ENCODE results near the gene MRM2. TPM values are rescaled to one million over a fixed set of nuclear protein-coding genes. Genes with fewer than 3 reads are reported as not detected.

The MRM2 gene
- total RNA-seq: 16.7 TPM

DNA sequence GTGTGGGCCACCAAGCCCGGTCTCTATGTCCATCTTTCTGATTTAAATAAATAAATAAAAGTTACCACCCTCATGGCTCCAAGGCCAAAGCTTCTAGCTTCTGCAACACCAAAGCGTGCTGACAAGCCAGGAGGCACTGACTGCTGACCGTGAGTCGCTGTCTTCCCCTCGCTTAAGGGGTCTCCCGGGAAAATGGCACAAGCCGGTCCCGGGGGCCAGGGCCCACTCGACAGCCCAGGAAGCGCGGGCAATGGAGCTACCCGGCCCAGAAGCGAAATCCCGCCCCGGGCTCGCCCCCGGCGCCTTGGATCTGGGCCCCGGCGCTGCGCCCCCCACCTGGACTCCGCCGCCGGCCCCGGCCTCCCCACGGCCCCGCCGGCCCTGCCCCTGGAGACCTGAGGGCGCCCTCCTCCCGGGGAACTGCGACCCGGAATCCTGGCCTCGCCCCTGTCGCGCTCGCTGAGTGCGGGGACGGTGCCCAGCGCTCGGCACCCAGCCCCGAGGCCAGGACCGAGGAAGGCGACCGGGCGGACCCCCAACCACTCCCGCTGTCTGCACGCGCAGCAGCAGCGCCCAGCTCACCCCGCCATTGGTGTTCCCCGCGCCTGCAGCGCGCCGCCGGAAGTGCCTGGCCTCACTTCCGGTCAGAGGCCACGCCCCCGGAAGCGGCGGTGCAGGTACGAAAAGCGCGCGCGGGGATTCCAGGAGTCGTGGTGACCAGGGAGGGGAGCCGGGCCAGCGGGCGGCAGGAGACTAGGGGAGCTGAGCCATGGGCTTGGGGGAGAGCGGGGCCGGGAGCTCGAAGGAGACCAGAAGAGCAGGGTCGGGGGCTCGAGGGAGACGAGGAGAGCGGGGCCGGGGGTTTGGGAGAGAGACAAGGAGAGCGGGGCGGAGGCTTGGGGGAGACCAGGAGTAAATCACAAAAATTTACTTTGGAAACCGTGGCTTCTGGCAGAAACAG is at the start of gene MRM2, which contains the start of gene NUDT1:
Gene MRM2 (minus strand): TSS at position 626 of the 961 bp plus-strand sequence. CDS start 36 bp downstream, at position 590.
Gene NUDT1 (plus strand): TSS at position 647 of the 961 bp plus-strand sequence. CDS start 2,349 bp downstream, outside the sequence.
- peak within 1 kb of the TSS; percentile 7 for H3K27ac ChIP-seq (ENCODE audit: low read depth, low read length)
- H3K9me3 ChIP-seq (ENCODE audit: control insufficient read depth in 3 of 3, low read length in 3 of 3): no peaks in the 10 kb centered on the region
- H3K27me3 ChIP-seq (ENCODE audit: control insufficient read depth in 3 of 3, insufficient read depth in 3 of 3, low read length in 3 of 3): no peaks in the 10 kb centered on the region
- H3K4me1 ChIP-seq (ENCODE audit: control insufficient read depth in 3 of 3, insufficient read depth in 3 of 3, low read length in 3 of 3): peaks cover 7 to 17% (median 15%) of the 10 kb centered on the region in 3 donors
- H3K9ac ChIP-seq (ENCODE audit: low read depth in 1 of 3, low read length in 3 of 3): peak within 1 kb of the TSS; percentile 79 to 91 (median 86)
- H3K4me3 ChIP-seq (ENCODE audit: low read length in 3 of 3): peak within 1 kb of the TSS; percentile 79 to 91 (median 86)
- H3K36me3 ChIP-seq (ENCODE audit: control insufficient read depth in 3 of 3, insufficient read depth in 3 of 3, low read length in 3 of 3): peaks cover 21 to 23% (median 22%) of the 10 kb centered on the region in 3 donors

DNA sequence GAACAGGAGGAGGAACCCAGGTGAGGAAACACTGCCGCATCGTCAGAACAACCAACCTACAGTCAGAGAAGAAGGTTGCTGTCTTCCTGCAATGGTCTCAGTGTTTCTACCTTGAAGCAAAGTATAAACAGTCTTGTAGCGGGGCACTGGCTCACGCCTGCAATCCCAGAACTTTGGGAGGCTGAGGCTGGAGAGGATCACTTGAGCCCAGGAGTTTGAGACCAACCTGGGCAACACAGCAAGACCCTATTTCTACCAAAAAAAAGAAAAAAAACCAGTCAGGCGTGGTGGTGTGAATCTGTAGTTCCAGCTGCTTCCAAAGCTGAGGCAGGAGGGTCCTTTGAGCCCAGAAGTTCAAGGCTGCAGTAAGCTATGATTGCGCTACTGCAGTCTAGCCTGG is 48.9 kb upstream of the MRM2 start:
- H3K27ac ChIP-seq (ENCODE audit: low read depth, low read length): no peak overlapping the region
- H3K4me1 ChIP-seq (ENCODE audit: control insufficient read depth in 3 of 3, insufficient read depth in 3 of 3, low read length in 3 of 3): no peaks in the 10 kb centered on the region
- H3K9me3 ChIP-seq (ENCODE audit: control insufficient read depth in 3 of 3, low read length in 3 of 3): no peaks in the 10 kb centered on the region
- H3K27me3 ChIP-seq (ENCODE audit: control insufficient read depth in 3 of 3, insufficient read depth in 3 of 3, low read length in 3 of 3): no peaks in the 10 kb centered on the region
- H3K9ac ChIP-seq (ENCODE audit: low read depth in 1 of 3, low read length in 3 of 3): no peak overlapping the region
- H3K36me3 ChIP-seq (ENCODE audit: control insufficient read depth in 3 of 3, insufficient read depth in 3 of 3, low read length in 3 of 3): no peaks in the 10 kb centered on the region
- no peak overlapping the region for H3K4me3 ChIP-seq (ENCODE audit: low read length in 3 of 3)

DNA sequence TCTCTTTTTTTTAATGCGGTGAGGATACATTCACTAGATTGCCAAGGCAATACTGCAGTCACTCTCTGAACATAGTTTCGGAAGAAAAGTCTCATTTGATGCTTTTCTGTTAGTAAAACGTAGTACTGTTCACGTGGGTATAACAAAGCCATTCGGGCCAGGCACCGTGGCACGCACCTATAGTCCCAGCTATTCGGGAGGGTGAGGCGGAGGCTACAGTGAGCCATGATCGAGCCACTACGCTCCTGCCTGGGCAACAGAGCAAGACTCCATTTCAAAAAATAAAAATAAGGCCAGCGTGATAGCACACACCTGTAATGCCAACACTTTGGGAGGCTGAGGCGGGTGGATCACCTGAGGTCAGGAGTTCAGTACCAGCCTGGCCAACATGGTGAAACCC is 47.6 kb upstream of the MRM2 start:
- H3K27me3 ChIP-seq (ENCODE audit: control insufficient read depth in 3 of 3, insufficient read depth in 3 of 3, low read length in 3 of 3): no peaks in the 10 kb centered on the region
- H3K4me3 ChIP-seq (ENCODE audit: low read length in 3 of 3): no peak overlapping the region
- no peaks in the 10 kb centered on the region for H3K4me1 ChIP-seq (ENCODE audit: control insufficient read depth in 3 of 3, insufficient read depth in 3 of 3, low read length in 3 of 3)
- no peak overlapping the region for H3K9ac ChIP-seq (ENCODE audit: low read depth in 1 of 3, low read length in 3 of 3)
- H3K36me3 ChIP-seq (ENCODE audit: control insufficient read depth in 3 of 3, insufficient read depth in 3 of 3, low read length in 3 of 3): no peaks in the 10 kb centered on the region
- no peaks in the 10 kb centered on the region for H3K9me3 ChIP-seq (ENCODE audit: control insufficient read depth in 3 of 3, low read length in 3 of 3)
- H3K27ac ChIP-seq (ENCODE audit: low read depth, low read length): no peak overlapping the region

DNA sequence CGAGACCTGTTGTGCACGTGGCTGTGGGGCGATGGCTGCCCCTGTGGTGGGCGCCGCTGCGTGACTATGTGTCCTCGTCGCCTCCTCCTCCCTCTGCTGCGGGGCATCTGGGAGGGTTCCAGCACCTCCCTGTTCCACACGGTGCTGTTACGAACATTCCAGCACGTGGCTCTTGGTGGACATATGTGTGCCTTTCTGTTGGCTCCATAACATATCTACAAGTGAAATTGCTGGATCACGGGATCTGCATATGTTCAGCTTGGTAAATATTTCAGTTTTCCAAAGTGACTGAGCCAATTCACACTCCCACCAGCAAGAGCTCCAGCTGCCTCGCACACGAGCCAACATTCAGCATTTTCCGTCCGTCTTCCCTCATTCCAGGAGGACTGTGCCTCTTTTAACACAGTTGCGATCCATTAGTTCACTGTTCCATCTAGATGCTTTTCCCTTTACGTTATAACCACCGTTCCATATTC is 47.1 kb upstream of the MRM2 start:
- Histone ChIP-seq H3K27me3 (ENCODE audit: control insufficient read depth in 3 of 3, insufficient read depth in 3 of 3, low read length in 3 of 3) (no peaks in the 10 kb centered on the region), H3K9me3 (ENCODE audit: control insufficient read depth in 3 of 3, low read length in 3 of 3) (no peaks in the 10 kb centered on the region), H3K4me1 (ENCODE audit: control insufficient read depth in 3 of 3, insufficient read depth in 3 of 3, low read length in 3 of 3) (no peaks in the 10 kb centered on the region), H3K27ac (ENCODE audit: low read depth, low read length) (no peak overlapping the region), H3K36me3 (ENCODE audit: control insufficient read depth in 3 of 3, insufficient read depth in 3 of 3, low read length in 3 of 3) (no peaks in the 10 kb centered on the region), H3K9ac (ENCODE audit: low read depth in 1 of 3, low read length in 3 of 3) (no peak overlapping the region), H3K4me3 (ENCODE audit: low read length in 3 of 3) (no peak overlapping the region)

DNA sequence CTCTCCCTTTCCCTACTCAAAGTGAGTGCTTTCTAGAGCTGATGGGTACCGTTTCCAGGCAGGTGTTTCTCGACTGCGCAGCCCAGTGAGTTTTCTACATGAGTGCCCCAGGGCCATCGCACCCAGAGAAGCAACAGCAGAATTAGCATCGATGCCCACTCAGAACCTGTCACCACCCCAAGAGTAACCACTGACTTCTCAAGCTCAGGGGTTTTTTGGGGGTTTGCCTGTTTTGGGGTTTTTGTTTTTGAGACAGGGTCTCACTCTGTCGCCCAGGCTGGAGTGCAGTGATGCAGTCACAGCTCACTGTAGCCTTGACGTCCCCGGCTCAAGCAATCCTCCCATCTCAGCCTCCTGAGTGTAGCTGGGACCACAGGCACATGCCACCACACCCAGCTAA is 46.5 kb upstream of the MRM2 start:
- H3K4me1 ChIP-seq (ENCODE audit: control insufficient read depth in 3 of 3, insufficient read depth in 3 of 3, low read length in 3 of 3): no peaks in the 10 kb centered on the region
- no peaks in the 10 kb centered on the region for H3K9me3 ChIP-seq (ENCODE audit: control insufficient read depth in 3 of 3, low read length in 3 of 3)
- H3K4me3 ChIP-seq (ENCODE audit: low read length in 3 of 3): no peak overlapping the region
- H3K27ac ChIP-seq (ENCODE audit: low read depth, low read length): no peak overlapping the region
- H3K27me3 ChIP-seq (ENCODE audit: control insufficient read depth in 3 of 3, insufficient read depth in 3 of 3, low read length in 3 of 3): no peaks in the 10 kb centered on the region
- no peaks in the 10 kb centered on the region for H3K36me3 ChIP-seq (ENCODE audit: control insufficient read depth in 3 of 3, insufficient read depth in 3 of 3, low read length in 3 of 3)
- H3K9ac ChIP-seq (ENCODE audit: low read depth in 1 of 3, low read length in 3 of 3): no peak overlapping the region

DNA sequence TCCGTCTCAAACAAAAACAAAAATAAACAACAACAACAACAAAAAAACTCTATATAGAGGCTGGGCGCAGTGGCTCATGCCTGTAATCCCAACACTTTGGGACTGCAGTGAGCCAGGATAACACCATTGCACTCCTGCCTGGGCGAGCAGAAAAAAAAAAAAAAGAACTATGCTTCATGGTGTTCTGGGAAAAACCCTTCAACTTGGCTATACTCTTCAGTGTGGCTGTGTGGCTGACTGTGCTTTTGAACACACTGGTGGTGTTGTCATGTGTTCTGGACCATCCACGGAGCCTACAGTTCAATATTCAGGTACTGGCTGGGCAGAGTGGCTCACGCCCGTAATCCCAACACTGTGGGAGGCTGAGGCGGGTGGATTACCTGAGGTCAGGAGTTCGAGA is 45.7 kb upstream of the MRM2 start:
- no peak overlapping the region for H3K27ac ChIP-seq (ENCODE audit: low read depth, low read length)
- H3K9ac ChIP-seq (ENCODE audit: low read depth in 1 of 3, low read length in 3 of 3): no peak overlapping the region
- no peaks in the 10 kb centered on the region for H3K36me3 ChIP-seq (ENCODE audit: control insufficient read depth in 3 of 3, insufficient read depth in 3 of 3, low read length in 3 of 3)
- H3K9me3 ChIP-seq (ENCODE audit: control insufficient read depth in 3 of 3, low read length in 3 of 3): no peaks in the 10 kb centered on the region
- no peak overlapping the region for H3K4me3 ChIP-seq (ENCODE audit: low read length in 3 of 3)
- no peaks in the 10 kb centered on the region for H3K4me1 ChIP-seq (ENCODE audit: control insufficient read depth in 3 of 3, insufficient read depth in 3 of 3, low read length in 3 of 3)
- no peaks in the 10 kb centered on the region for H3K27me3 ChIP-seq (ENCODE audit: control insufficient read depth in 3 of 3, insufficient read depth in 3 of 3, low read length in 3 of 3)

DNA sequence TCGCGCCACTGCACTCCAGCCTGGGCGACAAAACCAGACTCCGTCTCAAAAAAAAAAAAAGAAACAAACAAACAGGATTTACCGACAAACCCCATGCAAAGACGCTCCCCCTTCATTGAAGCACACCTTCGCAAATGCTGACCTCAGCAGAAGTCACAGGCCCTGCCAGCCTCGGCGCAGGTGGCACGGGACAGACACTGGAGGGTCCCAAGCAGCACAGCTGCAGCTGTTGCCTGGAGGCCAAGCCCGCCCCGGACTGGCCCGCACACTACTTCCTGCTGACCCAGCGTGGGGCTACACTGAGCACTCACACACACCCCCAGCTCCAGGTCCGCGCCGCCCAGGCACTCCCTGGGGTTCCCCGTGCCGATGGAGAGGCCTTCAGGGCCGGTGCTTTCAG is 41.1 kb upstream of the MRM2 start:
- no peak overlapping the region for H3K9ac ChIP-seq (ENCODE audit: low read depth in 1 of 3, low read length in 3 of 3)
- H3K9me3 ChIP-seq (ENCODE audit: control insufficient read depth in 3 of 3, low read length in 3 of 3): no peaks in the 10 kb centered on the region
- H3K27ac ChIP-seq (ENCODE audit: low read depth, low read length): no peak overlapping the region
- H3K27me3 ChIP-seq (ENCODE audit: control insufficient read depth in 3 of 3, insufficient read depth in 3 of 3, low read length in 3 of 3): no peaks in the 10 kb centered on the region
- no peak overlapping the region for H3K4me3 ChIP-seq (ENCODE audit: low read length in 3 of 3)
- H3K4me1 ChIP-seq (ENCODE audit: control insufficient read depth in 3 of 3, insufficient read depth in 3 of 3, low read length in 3 of 3): peaks cover 0 to 9% (median 4%) of the 10 kb centered on the region in 3 donors
- H3K36me3 ChIP-seq (ENCODE audit: control insufficient read depth in 3 of 3, insufficient read depth in 3 of 3, low read length in 3 of 3): no peaks in the 10 kb centered on the region

DNA sequence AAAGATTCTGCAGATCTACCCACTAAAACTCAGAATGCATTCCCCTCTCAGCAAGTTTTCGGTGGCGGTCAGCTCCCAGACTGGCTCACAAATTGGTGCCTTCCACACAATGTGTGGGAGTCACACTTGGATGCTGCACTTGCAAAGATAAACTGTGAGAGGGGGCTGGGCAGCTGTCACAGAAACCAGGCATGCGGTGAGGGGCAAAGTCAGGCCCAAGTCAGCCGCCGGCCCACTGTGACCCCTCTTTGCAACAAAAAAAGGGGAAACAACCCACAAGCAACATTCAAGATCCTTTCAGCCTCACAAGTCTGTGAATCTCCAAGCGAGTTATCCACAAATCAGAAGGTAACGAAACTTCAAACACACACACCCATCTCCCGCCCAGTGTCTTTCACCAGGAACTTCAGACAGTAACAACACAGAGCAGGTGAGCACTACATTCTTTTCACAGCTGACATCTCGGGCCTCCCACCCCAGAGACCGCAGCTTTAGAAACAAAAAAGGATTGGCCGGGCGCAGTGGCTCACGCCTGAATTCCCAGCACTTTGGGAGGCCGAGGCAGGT is 40.3 kb upstream of the MRM2 start:
- Histone ChIP-seq H3K27me3 (ENCODE audit: control insufficient read depth in 3 of 3, insufficient read depth in 3 of 3, low read length in 3 of 3) (no peaks in the 10 kb centered on the region), H3K9me3 (ENCODE audit: control insufficient read depth in 3 of 3, low read length in 3 of 3) (no peaks in the 10 kb centered on the region), H3K4me3 (ENCODE audit: low read length in 3 of 3) (no peak overlapping the region), H3K4me1 (ENCODE audit: control insufficient read depth in 3 of 3, insufficient read depth in 3 of 3, low read length in 3 of 3) (peaks cover 0 to 9% (median 4%) of the 10 kb centered on the region in 3 donors), H3K9ac (ENCODE audit: low read depth in 1 of 3, low read length in 3 of 3) (peak overlapping the region in 1 of 3 donors; percentile 62), H3K27ac (ENCODE audit: low read depth, low read length) (no peak overlapping the region), H3K36me3 (ENCODE audit: control insufficient read depth in 3 of 3, insufficient read depth in 3 of 3, low read length in 3 of 3) (peaks cover 2 to 4% (median 3%) of the 10 kb centered on the region in 3 donors)

DNA sequence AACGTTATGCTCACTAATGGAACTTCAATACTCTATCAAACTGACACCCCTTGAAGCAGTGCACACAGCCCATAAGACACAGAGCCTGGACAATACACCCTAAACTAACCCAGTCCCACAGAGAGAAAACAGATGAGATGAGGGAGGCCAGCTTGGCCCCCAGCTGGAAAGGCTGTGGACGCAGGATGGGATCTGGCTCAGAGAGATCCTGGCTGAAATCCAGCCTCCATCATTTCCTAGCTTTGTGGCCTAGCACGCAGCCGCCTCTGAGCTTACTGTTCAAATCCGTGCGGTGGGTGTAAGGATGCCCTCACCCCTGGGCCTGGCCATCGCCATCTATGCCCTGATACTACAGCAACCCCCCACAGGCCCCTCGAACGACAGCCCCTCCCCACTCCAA is 39.5 kb upstream of the MRM2 start:
- Histone ChIP-seq H3K4me1 (ENCODE audit: control insufficient read depth in 3 of 3, insufficient read depth in 3 of 3, low read length in 3 of 3) (peaks cover 0 to 9% (median 4%) of the 10 kb centered on the region in 3 donors), H3K9me3 (ENCODE audit: control insufficient read depth in 3 of 3, low read length in 3 of 3) (no peaks in the 10 kb centered on the region), H3K27ac (ENCODE audit: low read depth, low read length) (no peak overlapping the region), H3K36me3 (ENCODE audit: control insufficient read depth in 3 of 3, insufficient read depth in 3 of 3, low read length in 3 of 3) (peaks cover 2 to 10% (median 3%) of the 10 kb centered on the region in 3 donors), H3K27me3 (ENCODE audit: control insufficient read depth in 3 of 3, insufficient read depth in 3 of 3, low read length in 3 of 3) (no peaks in the 10 kb centered on the region), H3K4me3 (ENCODE audit: low read length in 3 of 3) (no peak overlapping the region), H3K9ac (ENCODE audit: low read depth in 1 of 3, low read length in 3 of 3) (peak overlapping the region in 2 of 3 donors; percentile 23 to 62)

DNA sequence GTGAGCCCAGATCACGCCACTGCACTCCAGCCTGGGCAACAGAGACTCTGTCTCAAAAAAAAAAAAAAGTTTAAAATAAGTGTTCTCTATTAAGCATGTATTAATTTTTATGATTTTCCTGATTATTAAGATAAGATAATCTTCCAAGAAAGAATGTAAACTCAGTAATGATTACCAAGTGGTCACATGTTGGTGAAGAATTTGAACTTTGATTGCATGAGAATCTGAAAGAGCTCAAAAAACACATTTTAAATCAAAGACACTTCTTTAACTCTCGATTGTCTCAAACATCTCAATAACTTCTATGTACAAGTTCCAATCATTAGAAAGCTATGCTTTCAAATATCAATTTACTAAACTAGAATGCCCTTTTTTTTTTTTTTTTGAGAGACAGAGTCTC is 38.4 kb upstream of the MRM2 start:
- H3K4me1 ChIP-seq (ENCODE audit: control insufficient read depth in 3 of 3, insufficient read depth in 3 of 3, low read length in 3 of 3): peaks cover 0 to 9% (median 4%) of the 10 kb centered on the region in 3 donors
- peaks cover 2 to 10% (median 3%) of the 10 kb centered on the region in 3 donors for H3K36me3 ChIP-seq (ENCODE audit: control insufficient read depth in 3 of 3, insufficient read depth in 3 of 3, low read length in 3 of 3)
- H3K9me3 ChIP-seq (ENCODE audit: control insufficient read depth in 3 of 3, low read length in 3 of 3): no peaks in the 10 kb centered on the region
- no peak overlapping the region for H3K4me3 ChIP-seq (ENCODE audit: low read length in 3 of 3)
- no peak overlapping the region for H3K27ac ChIP-seq (ENCODE audit: low read depth, low read length)
- H3K27me3 ChIP-seq (ENCODE audit: control insufficient read depth in 3 of 3, insufficient read depth in 3 of 3, low read length in 3 of 3): no peaks in the 10 kb centered on the region
- H3K9ac ChIP-seq (ENCODE audit: low read depth in 1 of 3, low read length in 3 of 3): no peak overlapping the region
